Subcutaneous adipose tissue (tissue), 4 donors: ENCODE results near the gene PCSK5. TPM values are rescaled to one million over a fixed set of nuclear protein-coding genes. Genes with fewer than 3 reads are reported as not detected.

Source experiments
- CTCF ChIP-seq: fragments of 450-650 bp; IDR thresholded peaks from one replicate; pipeline ENCODE4 v1.5.1; 2016; ENCODE audit warnings: low read depth, mild to moderate bottlenecking, control low read depth, antibody characterized with exemption, moderate library complexity
- total RNA-seq, 4 donors: library from RNA; depleted of rRNA; stranded (reverse); fragments of >200 nt; gene quantifications; one replicate each; pipeline ENCODE4 v1.1.0, GENCODE V29; 2016

PCSK5 gene
- total RNA-seq, 4 donors from 2014 or later: 18.4 to 36.4 (median 20.1) TPM

GRCh38 chr9:76127637-76128036 is 237.2 kb downstream of the PCSK5 start:
- no peak for TF ChIP-seq CTCF

GRCh38 chr9:76135902-76136301 is 245.4 kb downstream of the PCSK5 start:
- TF ChIP-seq CTCF: no peak

GRCh38 chr9:76136986-76137385 is 246.5 kb downstream of the PCSK5 start:
- TF ChIP-seq CTCF: no peak

GRCh38 chr9:76137931-76138330 is 247.5 kb downstream of the PCSK5 start:
- TF ChIP-seq CTCF: no peak

- no peak for TF ChIP-seq CTCF
These were observed 247.9 kb downstream of the PCSK5 start for GRCh38 chr9:76138360-76138759.

GRCh38 chr9:76143834-76144233 is 253.4 kb downstream of the PCSK5 start:
- TF ChIP-seq CTCF: no peak

- no peak for TF ChIP-seq CTCF
These were observed 259.5 kb downstream of the PCSK5 start for GRCh38 chr9:76150013-76150412.
